Right lobe of liver (tissue), 6 donors: ENCODE results near the gene ANO2. TPM values are rescaled to one million over a fixed set of nuclear protein-coding genes. Genes with fewer than 3 reads are reported as not detected.

Experiments used
- ATAC-seq, 4 donors: fragments of 200-7000 bp; cut with Tn5 transposase; one replicate each; pipeline ENCODE4 v1.9.1; 2020; ENCODE audit warnings: mild to moderate bottlenecking in 4 of 4, moderate library complexity in 4 of 4
- DNase-seq, 3 donors: peaks; one replicate each; pipeline ENCODE4 v3.0.0-alpha.2; 2020
- H3K27ac ChIP-seq, 3 donors: fragments of 200-600 bp; one replicate each; pipeline ENCODE4 v1.8.0; 2022
- H3K27me3 ChIP-seq, 2 donors: fragments of 200-600 bp; one replicate each; pipeline ENCODE4 v1.8.0; 2022
- H3K36me3 ChIP-seq, 4 donors: fragments of 200-600 bp; sonication (generic) in 1 of 4; one replicate each; pipeline versions ENCODE4 v1.5.1 to v1.8.0; 2017 to 2022; ENCODE audit warnings: control low read depth in 1 of 4
- H3K4me1 ChIP-seq, 4 donors: fragments of 200-600 bp; sonication (generic) in 1 of 4; one replicate each; pipeline versions ENCODE4 v1.5.1 to v1.8.0; 2017 to 2022; ENCODE audit warnings: control low read depth in 1 of 4
- H3K4me3 ChIP-seq, 3 donors: fragments of 200-600 bp; one replicate each; pipeline ENCODE4 v1.8.0; 2022
- H3K9me3 ChIP-seq, 4 donors: fragments of 200-600 bp; sonication (generic) in 1 of 4; one replicate each; pipeline versions ENCODE4 v1.5.1 to v1.8.0; 2017 to 2022; ENCODE audit warnings: control low read depth in 1 of 4
- POLR2A ChIP-seq: fragments of 450-650 bp; IDR thresholded peaks from one replicate; pipeline ENCODE4 v1.6.1; 2017; ENCODE audit warnings: antibody characterized with exemption, mild to moderate bottlenecking
- WGBS: methylation state at CpG from one replicate; pipeline ENCODE4 v1.1.6; 2018; ENCODE audit warnings: low coverage, low lambda C conversion rate; ENCODE audit not compliant: insufficient coverage; ENCODE audit errors: missing lambda C conversion rate; 5-methylcytosine and 5-hydroxymethylcytosine counted together
- intact Hi-C, 2 donors: fragments of 100-400 bp; cut with DNase I; formaldehyde crosslinking; loops; one replicate each; pipeline versions ENCODE4 v1.11.2 to v1.14.1; 2022
- total RNA-seq, 6 experiments: library from RNA; depleted of rRNA in 2 of 6; stranded (reverse); fragments of >200 nt in 2 of 6; fragmentation: NEBNext Ultra II Directional in 3 of 6; extraction: Animal tissue kit (Norgen Biotek cat#: 25700) in 3 of 6; gene quantifications; one replicate each; pipeline versions ENCODE4 v1.1.0 to v1.2.4, GENCODE V29; 2016 to 2023
- TF ChIP-seq, protein P1 (sequence below), 4 donors: fragments of 200-600 bp in 3 of 4; fragments of 450-650 bp in 1 of 4; IDR thresholded peaks; one replicate each; pipeline versions ENCODE4 v1.5.1 to v1.8.0; 2016 to 2022; ENCODE audit warnings: antibody characterized with exemption in 4 of 4, mild to moderate bottlenecking in 2 of 4
- donor health status: DM: no; HTN: yes; CAD: no.
- donor health status: DM: no; HTN: no; CAD: no.
- donor health status: DM: no; HTN: no; CAD: no.
- donor health status: DM: no; HTN: yes; CAD: no.
- donor health status: DM: no; HTN: yes; CAD: no.

Gene ANO2
- total RNA-seq, 6 experiments from 2014 or later: 0.06 to 0.89 (median 0.32) TPM; not detected in 1

DNA sequence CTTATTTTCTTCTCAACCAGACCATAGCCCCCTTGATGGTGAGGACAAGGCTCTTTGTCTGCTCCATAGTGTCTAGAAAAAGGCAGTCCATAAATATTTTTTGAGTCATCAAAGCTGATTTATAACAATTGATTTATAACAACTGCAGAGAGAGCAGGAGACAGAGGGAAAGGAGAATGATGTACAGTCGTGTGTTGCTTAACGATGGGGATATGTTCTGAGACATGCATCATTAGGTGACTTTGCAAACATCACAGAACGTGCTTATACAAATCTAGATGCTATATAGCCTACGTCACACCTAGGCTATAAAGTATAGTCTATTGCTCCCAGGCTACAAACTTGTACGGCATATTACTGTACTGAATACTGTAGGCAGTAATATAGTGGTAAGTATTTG, 369.8 kb downstream of the ANO2 start:
- H3K9me3 ChIP-seq: no peaks in the 10 kb centered on the region
- 41% methylated on average over 5 of the region's 5 CpGs for WGBS
- H3K4me3 ChIP-seq: no peak overlapping the region
- no peaks in the 10 kb centered on the region for H3K4me1 ChIP-seq
- no peaks in the 10 kb centered on the region for H3K27me3 ChIP-seq
- H3K27ac ChIP-seq: no peak overlapping the region
- intact Hi-C loops: no loop called here
- ATAC-seq (no peak), DNase-seq (no peak)
- H3K36me3 ChIP-seq: no peaks in the 10 kb centered on the region
- TF ChIP-seq, protein P1, sequence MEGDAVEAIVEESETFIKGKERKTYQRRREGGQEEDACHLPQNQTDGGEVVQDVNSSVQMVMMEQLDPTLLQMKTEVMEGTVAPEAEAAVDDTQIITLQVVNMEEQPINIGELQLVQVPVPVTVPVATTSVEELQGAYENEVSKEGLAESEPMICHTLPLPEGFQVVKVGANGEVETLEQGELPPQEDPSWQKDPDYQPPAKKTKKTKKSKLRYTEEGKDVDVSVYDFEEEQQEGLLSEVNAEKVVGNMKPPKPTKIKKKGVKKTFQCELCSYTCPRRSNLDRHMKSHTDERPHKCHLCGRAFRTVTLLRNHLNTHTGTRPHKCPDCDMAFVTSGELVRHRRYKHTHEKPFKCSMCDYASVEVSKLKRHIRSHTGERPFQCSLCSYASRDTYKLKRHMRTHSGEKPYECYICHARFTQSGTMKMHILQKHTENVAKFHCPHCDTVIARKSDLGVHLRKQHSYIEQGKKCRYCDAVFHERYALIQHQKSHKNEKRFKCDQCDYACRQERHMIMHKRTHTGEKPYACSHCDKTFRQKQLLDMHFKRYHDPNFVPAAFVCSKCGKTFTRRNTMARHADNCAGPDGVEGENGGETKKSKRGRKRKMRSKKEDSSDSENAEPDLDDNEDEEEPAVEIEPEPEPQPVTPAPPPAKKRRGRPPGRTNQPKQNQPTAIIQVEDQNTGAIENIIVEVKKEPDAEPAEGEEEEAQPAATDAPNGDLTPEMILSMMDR (IDR thresholded peaks at IDR 0.05): no peak
- no peak for TF ChIP-seq POLR2A

DNA sequence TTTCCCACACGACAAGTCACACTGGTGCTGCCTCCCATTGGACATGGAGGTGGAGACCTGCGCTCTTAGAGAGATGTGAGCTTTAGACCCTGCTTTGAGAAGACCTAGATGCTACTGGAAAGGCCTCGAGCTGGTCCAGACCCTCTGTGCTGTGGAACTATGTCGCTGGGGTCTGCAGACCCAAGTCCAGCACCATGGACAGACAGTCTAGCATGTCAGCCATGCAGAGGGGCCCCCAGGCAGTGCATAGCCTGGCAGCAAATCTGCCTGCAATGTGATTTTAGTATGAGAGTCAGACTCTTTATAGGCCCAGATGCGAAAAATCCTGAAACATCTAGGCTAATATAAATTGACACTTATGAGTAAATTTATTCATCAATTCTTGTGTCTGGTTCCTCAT, 371.7 kb downstream of the ANO2 start:
- intact Hi-C loops: no loop called here
- WGBS: 72% methylated on average over 5 of the region's 5 CpGs
- H3K27ac ChIP-seq: no peak overlapping the region
- H3K9me3 ChIP-seq: no peaks in the 10 kb centered on the region
- no peak for ATAC-seq
- no peaks in the 10 kb centered on the region for H3K27me3 ChIP-seq
- H3K4me3 ChIP-seq: no peak overlapping the region
- no peaks in the 10 kb centered on the region for H3K36me3 ChIP-seq
- no peak for DNase-seq
- no peak for TF ChIP-seq POLR2A
- TF ChIP-seq, protein P1 (IDR thresholded peaks at IDR 0.05): no peak
- no peaks in the 10 kb centered on the region for H3K4me1 ChIP-seq

DNA sequence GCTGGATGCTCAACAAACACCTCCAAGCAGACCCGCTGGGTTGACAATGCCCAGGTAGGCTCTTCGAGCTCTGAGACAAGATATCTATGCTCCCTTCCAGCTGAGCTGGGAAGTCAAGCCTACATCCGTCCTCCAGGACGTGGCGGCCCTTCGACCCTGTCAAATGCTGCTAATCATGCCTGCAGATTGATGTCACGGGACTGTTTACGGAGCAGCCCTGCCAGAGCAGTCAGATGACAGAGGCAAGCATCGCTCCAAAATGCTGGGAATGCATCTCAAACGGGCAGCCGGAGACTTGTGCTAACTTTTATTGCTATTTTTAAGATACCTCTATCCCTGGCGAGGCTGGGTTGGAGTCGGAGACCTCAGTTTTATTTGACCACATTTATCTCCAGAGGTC, 373.9 kb downstream of the ANO2 start:
- intact Hi-C loops: no loop called here
- Histone ChIP-seq H3K36me3 (no peaks in the 10 kb centered on the region), H3K4me1 (no peaks in the 10 kb centered on the region), H3K9me3 (no peaks in the 10 kb centered on the region), H3K27ac (no peak overlapping the region), H3K27me3 (no peaks in the 10 kb centered on the region), H3K4me3 (no peak overlapping the region)
- WGBS: 6% methylated on average over 3 of the region's 13 CpGs
- TF ChIP-seq POLR2A: no peak
- TF ChIP-seq, protein P1 (IDR thresholded peaks at IDR 0.05): no peak
- DNase-seq (no peak), ATAC-seq (peak in 2 of 4 donors; percentile 16 to 21)

DNA sequence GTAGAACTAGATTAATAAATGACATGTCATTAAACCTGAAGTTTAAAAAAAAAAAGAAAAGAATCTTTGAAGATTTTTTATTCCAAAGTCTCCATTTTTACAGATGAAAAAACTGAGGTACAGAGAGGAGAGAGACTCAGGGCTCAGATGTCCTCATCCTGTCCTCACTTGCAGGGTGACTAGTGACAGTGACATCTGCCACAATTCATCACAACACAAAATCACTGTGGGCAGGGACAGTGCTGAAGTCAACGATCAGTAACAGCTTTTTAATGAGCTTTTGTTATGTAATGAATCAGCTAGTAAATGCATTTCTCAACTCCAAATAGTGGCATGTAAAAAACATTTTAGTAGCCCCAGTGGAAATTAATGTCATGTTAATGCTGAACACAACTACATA, 374.6 kb downstream of the ANO2 start:
- no peak for TF ChIP-seq POLR2A
- TF ChIP-seq, protein P1 (IDR thresholded peaks at IDR 0.05): no peak
- Histone ChIP-seq H3K27ac (no peak overlapping the region), H3K4me3 (no peak overlapping the region), H3K36me3 (no peaks in the 10 kb centered on the region), H3K9me3 (no peaks in the 10 kb centered on the region), H3K4me1 (no peaks in the 10 kb centered on the region), H3K27me3 (no peaks in the 10 kb centered on the region)
- intact Hi-C loops: no loop called here
- no peak for ATAC-seq
- 33% methylated on average over 1 of the region's 1 CpG for WGBS
- no peak for DNase-seq
